ENCODE measurements around the gene SUMF1. TPM values are rescaled to one million over a fixed set of nuclear protein-coding genes. Genes with fewer than 3 reads are reported as not detected.

The SUMF1 gene
- polyA plus RNA-seq, 1 donor (not counting 4 experiments of a cell fraction or from before 2014, with no cell fraction given), result 36.1 TPM

DNA sequence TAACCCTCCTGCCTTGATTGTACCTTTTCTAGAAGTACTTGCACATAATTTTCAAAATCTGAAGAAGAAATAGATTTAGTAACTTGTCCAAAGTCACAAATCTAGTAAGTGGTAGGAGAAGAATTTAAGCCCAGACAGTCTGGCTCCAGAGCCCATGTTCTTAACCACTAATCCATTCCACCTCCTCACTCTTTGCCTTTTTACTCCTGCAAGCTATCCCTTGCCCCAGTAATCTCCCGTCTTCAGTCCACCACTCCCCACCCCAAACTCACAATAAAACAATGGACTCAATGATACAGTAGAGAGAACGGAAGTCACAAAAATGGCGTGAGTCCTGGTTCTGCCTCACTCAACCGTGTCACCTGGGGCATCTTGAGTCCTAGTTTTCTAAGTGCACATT is 115.2 kb downstream of the SUMF1 start:
- H3K9me1 ChIP-seq (ENCODE audit: control insufficient read depth, extremely low read depth, insufficient read depth, low read length), result no peaks in the 10 kb centered on the region
- H2AFZ ChIP-seq (ENCODE audit: control insufficient read depth, low read length), result no peak overlapping the region
- H3K9ac ChIP-seq (ENCODE audit: control insufficient read depth, extremely low read depth, insufficient read depth, low read length), result no peak overlapping the region
- H3K4me1 ChIP-seq (ENCODE audit: control insufficient read depth, extremely low read depth, insufficient read depth, low read length), result no peaks in the 10 kb centered on the region
- H3K27me3 ChIP-seq (ENCODE audit: control insufficient read depth, extremely low read depth, insufficient read depth, low read length), result no peaks in the 10 kb centered on the region
- H4K20me1 ChIP-seq (ENCODE audit: control insufficient read depth, extremely low read depth, insufficient read depth, low read length), result no peaks in the 10 kb centered on the region
- no peak overlapping the region for H3K27ac ChIP-seq (ENCODE audit: control insufficient read depth, insufficient read depth, low read length)
- TF ChIP-seq, protein P1, sequence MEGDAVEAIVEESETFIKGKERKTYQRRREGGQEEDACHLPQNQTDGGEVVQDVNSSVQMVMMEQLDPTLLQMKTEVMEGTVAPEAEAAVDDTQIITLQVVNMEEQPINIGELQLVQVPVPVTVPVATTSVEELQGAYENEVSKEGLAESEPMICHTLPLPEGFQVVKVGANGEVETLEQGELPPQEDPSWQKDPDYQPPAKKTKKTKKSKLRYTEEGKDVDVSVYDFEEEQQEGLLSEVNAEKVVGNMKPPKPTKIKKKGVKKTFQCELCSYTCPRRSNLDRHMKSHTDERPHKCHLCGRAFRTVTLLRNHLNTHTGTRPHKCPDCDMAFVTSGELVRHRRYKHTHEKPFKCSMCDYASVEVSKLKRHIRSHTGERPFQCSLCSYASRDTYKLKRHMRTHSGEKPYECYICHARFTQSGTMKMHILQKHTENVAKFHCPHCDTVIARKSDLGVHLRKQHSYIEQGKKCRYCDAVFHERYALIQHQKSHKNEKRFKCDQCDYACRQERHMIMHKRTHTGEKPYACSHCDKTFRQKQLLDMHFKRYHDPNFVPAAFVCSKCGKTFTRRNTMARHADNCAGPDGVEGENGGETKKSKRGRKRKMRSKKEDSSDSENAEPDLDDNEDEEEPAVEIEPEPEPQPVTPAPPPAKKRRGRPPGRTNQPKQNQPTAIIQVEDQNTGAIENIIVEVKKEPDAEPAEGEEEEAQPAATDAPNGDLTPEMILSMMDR (optimal IDR thresholded peaks at IDR 0.05 in 1 of 3, IDR thresholded peaks at IDR 0.05 in 1 of 3, conservative IDR thresholded peaks at IDR 0.05 in 1 of 3; ENCODE audit: extremely low read depth in 1 of 3, insufficient read depth in 2 of 3, low read length in 3 of 3), result no peak
- FAIRE-seq, result no peak
- no peaks in the 10 kb centered on the region for H3K9me3 ChIP-seq (ENCODE audit: control insufficient read depth, low read depth, low read length)
- H3K79me2 ChIP-seq (ENCODE audit: control insufficient read depth, insufficient read depth, low read length), result no peaks in the 10 kb centered on the region
- dilution Hi-C loops (cut with MboI; ENCODE audit: extremely low pct_ligation_motif_present, low sequenced_read_pairs), result no loop called here
- no peak overlapping the region for H3K4me2 ChIP-seq (ENCODE audit: control insufficient read depth, extremely low read depth, insufficient read depth, low read depth, low read length)
- H3K36me3 ChIP-seq (ENCODE audit: control insufficient read depth in 2 of 2, extremely low read depth in 1 of 2, insufficient read depth in 2 of 2, low read length in 2 of 2), result no peaks in the 10 kb centered on the region
- no peak overlapping the region for H3K4me3 ChIP-seq (ENCODE audit: control insufficient read depth in 2 of 3, extremely low read depth in 1 of 3, insufficient read depth in 2 of 3, low read depth in 1 of 3, low read length in 3 of 3)
- DNase-seq (ENCODE audit: low read depth, low spot score), result no peak

DNA sequence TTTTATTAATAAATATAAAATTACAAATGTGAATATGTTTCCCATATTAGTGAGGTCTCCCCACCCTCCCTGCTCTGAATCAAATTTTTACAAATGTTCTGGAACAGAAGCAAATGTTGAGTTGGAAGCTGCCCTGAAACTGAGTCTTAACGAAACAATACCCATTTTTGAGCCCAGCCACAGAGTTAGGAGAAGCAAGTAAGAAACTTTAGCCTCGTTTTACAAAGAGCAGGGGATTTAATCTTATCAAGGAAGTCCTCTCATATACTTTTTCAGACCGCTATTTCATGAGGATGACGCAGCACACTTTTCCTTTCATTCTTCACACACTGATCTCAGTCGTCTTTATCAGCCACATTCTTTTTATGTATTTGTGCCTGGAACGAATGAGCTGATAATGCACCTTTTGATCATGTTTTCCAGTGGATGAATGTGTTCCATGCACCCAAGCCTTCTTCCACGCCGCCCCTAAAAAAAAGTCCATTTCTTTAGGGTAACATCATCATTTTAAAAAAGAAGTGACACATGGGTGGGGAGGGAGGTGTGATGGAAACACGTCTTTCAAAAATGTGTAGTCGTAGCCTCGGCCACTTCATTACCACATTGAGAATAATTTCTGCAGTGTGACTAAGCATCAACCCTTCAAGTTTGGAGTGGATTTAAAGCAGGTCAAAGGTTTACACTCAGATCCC is 115.8 kb downstream of the SUMF1 start:
- H3K36me3 ChIP-seq (ENCODE audit: control insufficient read depth in 2 of 2, extremely low read depth in 1 of 2, insufficient read depth in 2 of 2, low read length in 2 of 2), result no peaks in the 10 kb centered on the region
- dilution Hi-C loops (cut with MboI; ENCODE audit: extremely low pct_ligation_motif_present, low sequenced_read_pairs), result no loop called here
- H3K9me3 ChIP-seq (ENCODE audit: control insufficient read depth, low read depth, low read length), result no peaks in the 10 kb centered on the region
- DNase-seq (ENCODE audit: low read depth, low spot score) (no peak), FAIRE-seq (no peak)
- H3K9ac ChIP-seq (ENCODE audit: control insufficient read depth, extremely low read depth, insufficient read depth, low read length), result no peak overlapping the region
- no peaks in the 10 kb centered on the region for H3K4me1 ChIP-seq (ENCODE audit: control insufficient read depth, extremely low read depth, insufficient read depth, low read length)
- no peaks in the 10 kb centered on the region for H3K9me1 ChIP-seq (ENCODE audit: control insufficient read depth, extremely low read depth, insufficient read depth, low read length)
- H3K4me3 ChIP-seq (ENCODE audit: control insufficient read depth in 2 of 3, extremely low read depth in 1 of 3, insufficient read depth in 2 of 3, low read depth in 1 of 3, low read length in 3 of 3), result no peak overlapping the region
- H3K27ac ChIP-seq (ENCODE audit: control insufficient read depth, insufficient read depth, low read length), result no peak overlapping the region
- no peaks in the 10 kb centered on the region for H3K79me2 ChIP-seq (ENCODE audit: control insufficient read depth, insufficient read depth, low read length)
- no peaks in the 10 kb centered on the region for H3K27me3 ChIP-seq (ENCODE audit: control insufficient read depth, extremely low read depth, insufficient read depth, low read length)
- TF ChIP-seq, protein P1 (optimal IDR thresholded peaks at IDR 0.05 in 1 of 3, IDR thresholded peaks at IDR 0.05 in 1 of 3, conservative IDR thresholded peaks at IDR 0.05 in 1 of 3; ENCODE audit: extremely low read depth in 1 of 3, insufficient read depth in 2 of 3, low read length in 3 of 3), result no peak
- TF ChIP-seq EZH2 (IDR thresholded peaks at IDR 0.05; ENCODE audit: low read length), result no peak
- H3K4me2 ChIP-seq (ENCODE audit: control insufficient read depth, extremely low read depth, insufficient read depth, low read depth, low read length), result no peak overlapping the region
- no peak overlapping the region for H2AFZ ChIP-seq (ENCODE audit: control insufficient read depth, low read length)
- H4K20me1 ChIP-seq (ENCODE audit: control insufficient read depth, extremely low read depth, insufficient read depth, low read length), result no peaks in the 10 kb centered on the region

Measured in keratinocyte (primary cell).